A549 (cell line): Measurements from ENCODE around the gene PIP4K2B.

Experiments
- ESRRA ChIP-seq: fragments of 150-350 bp; IDR thresholded peaks from 2 replicates; pipeline ENCODE4 v1.6.1; 2014; ENCODE audit warnings: mild to moderate bottlenecking, low read length, borderline replicate concordance
- GATA3 ChIP-seq: IDR thresholded peaks from 2 replicates; pipeline ENCODE4 v1.6.1; 2012; ENCODE audit warnings: borderline replicate concordance
- JUNB ChIP-seq: fragments of >200 bp; sonication (Bioruptor Twin); formaldehyde crosslinking; IDR thresholded peaks from 2 replicates; pipeline ENCODE4 v1.6.1; 2016
- MAFK ChIP-seq: fragments of 450-650 bp; IDR thresholded peaks from 2 replicates; pipeline ENCODE4 v1.6.1; 2014; ENCODE audit not compliant: partially characterized antibody
- POLR2A ChIP-seq: IDR thresholded peaks from 2 replicates; pipeline ENCODE4 v1.6.1; 2012; ENCODE audit warnings: mild to moderate bottlenecking, low read length
- RAD21 ChIP-seq, 2 experiments: fragments of >200 bp in 1 of 2; sonication (Bioruptor Twin) in 1 of 2; formaldehyde crosslinking in 1 of 2; IDR thresholded peaks in 1 of 2; conservative IDR thresholded peaks in 1 of 2; 2 replicates in 1 of 2; 3 replicates in 1 of 2; pipeline ENCODE4 v1.6.1; 2012 to 2018; ENCODE audit warnings: inconsistent platforms in 1 of 2
- RCOR1 ChIP-seq: fragments of 150-350 bp; IDR thresholded peaks from 2 replicates; pipeline ENCODE4 v1.6.1; 2014; ENCODE audit warnings: antibody characterized with exemption, low read length, low read depth
- ZFP36 ChIP-seq: fragments of 450-650 bp; IDR thresholded peaks from 2 replicates; pipeline ENCODE4 v1.6.1; 2014; ENCODE audit warnings: borderline replicate concordance; ENCODE audit not compliant: partially characterized antibody
- TF ChIP-seq, protein P1 (sequence below): fragments of >200 bp; sonication (Bioruptor Twin); formaldehyde crosslinking; IDR thresholded peaks from 3 replicates; pipeline ENCODE4 v1.5.1; 2016
- TF ChIP-seq, protein P2 (sequence below): fragments of 200-600 bp; sonication (generic); IDR thresholded peaks from 2 replicates; pipeline ENCODE4 v1.6.1; 2016; ENCODE audit warnings: antibody characterized with exemption, mild to moderate bottlenecking, moderate library complexity

DNA sequence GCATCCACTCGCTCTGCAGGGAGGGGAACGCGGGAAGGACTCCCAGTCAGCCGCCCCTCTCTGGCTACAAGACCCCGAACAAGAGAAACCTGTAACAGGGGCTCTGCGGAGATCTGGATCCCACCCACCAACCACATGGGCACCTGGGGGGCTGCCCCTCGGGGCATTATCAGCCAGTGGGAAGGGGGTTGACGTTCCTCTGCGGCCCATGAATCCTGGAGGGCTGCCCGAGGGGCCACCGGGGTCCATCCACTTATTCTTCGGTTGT is 49.4 kb downstream of the PIP4K2B start:
- TF ChIP-seq RAD21 (conservative IDR thresholded peaks at IDR 0.05 in 1 of 2, IDR thresholded peaks at IDR 0.05 in 1 of 2) (no peak), JUNB (no peak), ESRRA (no peak), POLR2A (no peak), MAFK (no peak), GATA3 (no peak), RCOR1 (no peak), ZFP36 (no peak)
- TF ChIP-seq, protein P1, sequence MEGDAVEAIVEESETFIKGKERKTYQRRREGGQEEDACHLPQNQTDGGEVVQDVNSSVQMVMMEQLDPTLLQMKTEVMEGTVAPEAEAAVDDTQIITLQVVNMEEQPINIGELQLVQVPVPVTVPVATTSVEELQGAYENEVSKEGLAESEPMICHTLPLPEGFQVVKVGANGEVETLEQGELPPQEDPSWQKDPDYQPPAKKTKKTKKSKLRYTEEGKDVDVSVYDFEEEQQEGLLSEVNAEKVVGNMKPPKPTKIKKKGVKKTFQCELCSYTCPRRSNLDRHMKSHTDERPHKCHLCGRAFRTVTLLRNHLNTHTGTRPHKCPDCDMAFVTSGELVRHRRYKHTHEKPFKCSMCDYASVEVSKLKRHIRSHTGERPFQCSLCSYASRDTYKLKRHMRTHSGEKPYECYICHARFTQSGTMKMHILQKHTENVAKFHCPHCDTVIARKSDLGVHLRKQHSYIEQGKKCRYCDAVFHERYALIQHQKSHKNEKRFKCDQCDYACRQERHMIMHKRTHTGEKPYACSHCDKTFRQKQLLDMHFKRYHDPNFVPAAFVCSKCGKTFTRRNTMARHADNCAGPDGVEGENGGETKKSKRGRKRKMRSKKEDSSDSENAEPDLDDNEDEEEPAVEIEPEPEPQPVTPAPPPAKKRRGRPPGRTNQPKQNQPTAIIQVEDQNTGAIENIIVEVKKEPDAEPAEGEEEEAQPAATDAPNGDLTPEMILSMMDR, result no peak
- TF ChIP-seq, protein P2, sequence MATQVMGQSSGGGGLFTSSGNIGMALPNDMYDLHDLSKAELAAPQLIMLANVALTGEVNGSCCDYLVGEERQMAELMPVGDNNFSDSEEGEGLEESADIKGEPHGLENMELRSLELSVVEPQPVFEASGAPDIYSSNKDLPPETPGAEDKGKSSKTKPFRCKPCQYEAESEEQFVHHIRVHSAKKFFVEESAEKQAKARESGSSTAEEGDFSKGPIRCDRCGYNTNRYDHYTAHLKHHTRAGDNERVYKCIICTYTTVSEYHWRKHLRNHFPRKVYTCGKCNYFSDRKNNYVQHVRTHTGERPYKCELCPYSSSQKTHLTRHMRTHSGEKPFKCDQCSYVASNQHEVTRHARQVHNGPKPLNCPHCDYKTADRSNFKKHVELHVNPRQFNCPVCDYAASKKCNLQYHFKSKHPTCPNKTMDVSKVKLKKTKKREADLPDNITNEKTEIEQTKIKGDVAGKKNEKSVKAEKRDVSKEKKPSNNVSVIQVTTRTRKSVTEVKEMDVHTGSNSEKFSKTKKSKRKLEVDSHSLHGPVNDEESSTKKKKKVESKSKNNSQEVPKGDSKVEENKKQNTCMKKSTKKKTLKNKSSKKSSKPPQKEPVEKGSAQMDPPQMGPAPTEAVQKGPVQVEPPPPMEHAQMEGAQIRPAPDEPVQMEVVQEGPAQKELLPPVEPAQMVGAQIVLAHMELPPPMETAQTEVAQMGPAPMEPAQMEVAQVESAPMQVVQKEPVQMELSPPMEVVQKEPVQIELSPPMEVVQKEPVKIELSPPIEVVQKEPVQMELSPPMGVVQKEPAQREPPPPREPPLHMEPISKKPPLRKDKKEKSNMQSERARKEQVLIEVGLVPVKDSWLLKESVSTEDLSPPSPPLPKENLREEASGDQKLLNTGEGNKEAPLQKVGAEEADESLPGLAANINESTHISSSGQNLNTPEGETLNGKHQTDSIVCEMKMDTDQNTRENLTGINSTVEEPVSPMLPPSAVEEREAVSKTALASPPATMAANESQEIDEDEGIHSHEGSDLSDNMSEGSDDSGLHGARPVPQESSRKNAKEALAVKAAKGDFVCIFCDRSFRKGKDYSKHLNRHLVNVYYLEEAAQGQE, result no peak
